Osteoblast (primary cell): Measurements from ENCODE around the gene UNC13D. TPM values are rescaled to one million over a fixed set of nuclear protein-coding genes. Genes with fewer than 3 reads are reported as not detected.

Experiments used
- DNase-seq: peaks from one replicate; pipeline ENCODE4 v3.0.0; 2011; ENCODE audit warnings: low spot score, mixed read lengths; ENCODE audit not compliant: insufficient read length; ENCODE audit errors: missing footprints
- H2AFZ ChIP-seq: 2 replicates; pipeline ENCODE4 v1.6.0; 2011; ENCODE audit warnings: mild to moderate bottlenecking, low read length
- H3K27ac ChIP-seq: 2 replicates; pipeline ENCODE4 v1.5.1; 2011; ENCODE audit warnings: mild to moderate bottlenecking, low read depth, low read length, moderate library complexity
- H3K27me3 ChIP-seq: 2 replicates; pipeline ENCODE4 v1.6.0; 2012; ENCODE audit warnings: mild to moderate bottlenecking, control low read depth, inconsistent platforms, low read length, moderate library complexity; ENCODE audit not compliant: insufficient read depth
- H3K36me3 ChIP-seq: 2 replicates; pipeline ENCODE4 v1.5.1; 2011; ENCODE audit warnings: mild to moderate bottlenecking, low read length, control low read depth, moderate library complexity; ENCODE audit not compliant: insufficient read depth
- H3K4me1 ChIP-seq: 2 replicates; pipeline ENCODE4 v1.5.1; 2011; ENCODE audit warnings: mild to moderate bottlenecking, low read length, control low read depth, moderate library complexity; ENCODE audit not compliant: insufficient read depth
- H3K4me2 ChIP-seq: 2 replicates; pipeline ENCODE4 v1.6.0; 2011; ENCODE audit warnings: mild to moderate bottlenecking, low read length; ENCODE audit not compliant: insufficient read depth
- H3K4me3 ChIP-seq: fragments of 200-600 bp; sonication (generic); 3 replicates; pipeline ENCODE4 v1.5.1; 2012; ENCODE audit warnings: mild to moderate bottlenecking, low read length, inconsistent platforms; ENCODE audit not compliant: insufficient read depth
- H3K79me2 ChIP-seq: 2 replicates; pipeline ENCODE4 v1.6.0; 2012; ENCODE audit warnings: mild to moderate bottlenecking, low read length, control low read depth, inconsistent platforms; ENCODE audit not compliant: insufficient read depth
- H3K9me3 ChIP-seq: 2 replicates; pipeline ENCODE4 v1.5.1; 2011; ENCODE audit warnings: low read depth, low read length, control low read depth
- H4K20me1 ChIP-seq: 2 replicates; pipeline ENCODE4 v1.6.0; 2012; ENCODE audit warnings: mild to moderate bottlenecking, low read length, control low read depth; ENCODE audit not compliant: insufficient read depth
- total RNA-seq: library from RNA; depleted of rRNA; stranded (reverse); fragments of >200 nt; gene quantifications from 2 replicates; pipeline ENCODE4 v1.2.3, GENCODE V29; 2012
- TF ChIP-seq, protein P1 (sequence below): IDR thresholded peaks from 2 replicates; pipeline ENCODE4 v1.5.1; 2011; ENCODE audit warnings: mild to moderate bottlenecking, low read depth, low read length, moderate library complexity; ENCODE audit errors: extremely low read depth

Gene UNC13D
- total RNA-seq, 1 donor = 1.1 TPM

DNA sequence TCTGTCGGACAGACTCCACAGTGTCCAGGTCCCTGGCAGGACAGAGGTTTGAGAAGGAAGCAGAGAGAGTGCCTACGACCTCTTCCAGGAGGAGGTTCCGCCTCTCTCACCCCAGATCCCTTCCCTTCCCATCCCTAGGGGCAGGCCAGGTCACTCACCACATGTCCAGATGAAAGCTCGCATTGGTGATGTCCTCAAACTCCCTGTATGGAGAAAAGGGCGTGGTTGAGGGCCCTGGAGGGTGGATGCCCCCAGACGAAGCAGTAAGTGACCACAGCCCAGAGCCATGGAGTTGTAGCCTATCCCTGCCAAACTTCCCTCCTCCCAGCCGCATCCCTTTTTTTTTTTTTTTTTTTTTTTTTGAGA lies 3.4 kb downstream of the UNC13D start:
- Histone ChIP-seq H4K20me1 (no peaks in the 10 kb centered on the region), H3K9me3 (no peaks in the 10 kb centered on the region), H3K4me3 (no peak overlapping the region), H2AFZ (no peak overlapping the region), H3K27ac (no peak overlapping the region), H3K4me1 (no peaks in the 10 kb centered on the region), H3K79me2 (no peaks in the 10 kb centered on the region), H3K4me2 (no peak overlapping the region), H3K36me3 (no peaks in the 10 kb centered on the region), H3K27me3 (no peaks in the 10 kb centered on the region)
- no peak for DNase-seq
- TF ChIP-seq, protein P1, sequence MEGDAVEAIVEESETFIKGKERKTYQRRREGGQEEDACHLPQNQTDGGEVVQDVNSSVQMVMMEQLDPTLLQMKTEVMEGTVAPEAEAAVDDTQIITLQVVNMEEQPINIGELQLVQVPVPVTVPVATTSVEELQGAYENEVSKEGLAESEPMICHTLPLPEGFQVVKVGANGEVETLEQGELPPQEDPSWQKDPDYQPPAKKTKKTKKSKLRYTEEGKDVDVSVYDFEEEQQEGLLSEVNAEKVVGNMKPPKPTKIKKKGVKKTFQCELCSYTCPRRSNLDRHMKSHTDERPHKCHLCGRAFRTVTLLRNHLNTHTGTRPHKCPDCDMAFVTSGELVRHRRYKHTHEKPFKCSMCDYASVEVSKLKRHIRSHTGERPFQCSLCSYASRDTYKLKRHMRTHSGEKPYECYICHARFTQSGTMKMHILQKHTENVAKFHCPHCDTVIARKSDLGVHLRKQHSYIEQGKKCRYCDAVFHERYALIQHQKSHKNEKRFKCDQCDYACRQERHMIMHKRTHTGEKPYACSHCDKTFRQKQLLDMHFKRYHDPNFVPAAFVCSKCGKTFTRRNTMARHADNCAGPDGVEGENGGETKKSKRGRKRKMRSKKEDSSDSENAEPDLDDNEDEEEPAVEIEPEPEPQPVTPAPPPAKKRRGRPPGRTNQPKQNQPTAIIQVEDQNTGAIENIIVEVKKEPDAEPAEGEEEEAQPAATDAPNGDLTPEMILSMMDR = no peak

DNA sequence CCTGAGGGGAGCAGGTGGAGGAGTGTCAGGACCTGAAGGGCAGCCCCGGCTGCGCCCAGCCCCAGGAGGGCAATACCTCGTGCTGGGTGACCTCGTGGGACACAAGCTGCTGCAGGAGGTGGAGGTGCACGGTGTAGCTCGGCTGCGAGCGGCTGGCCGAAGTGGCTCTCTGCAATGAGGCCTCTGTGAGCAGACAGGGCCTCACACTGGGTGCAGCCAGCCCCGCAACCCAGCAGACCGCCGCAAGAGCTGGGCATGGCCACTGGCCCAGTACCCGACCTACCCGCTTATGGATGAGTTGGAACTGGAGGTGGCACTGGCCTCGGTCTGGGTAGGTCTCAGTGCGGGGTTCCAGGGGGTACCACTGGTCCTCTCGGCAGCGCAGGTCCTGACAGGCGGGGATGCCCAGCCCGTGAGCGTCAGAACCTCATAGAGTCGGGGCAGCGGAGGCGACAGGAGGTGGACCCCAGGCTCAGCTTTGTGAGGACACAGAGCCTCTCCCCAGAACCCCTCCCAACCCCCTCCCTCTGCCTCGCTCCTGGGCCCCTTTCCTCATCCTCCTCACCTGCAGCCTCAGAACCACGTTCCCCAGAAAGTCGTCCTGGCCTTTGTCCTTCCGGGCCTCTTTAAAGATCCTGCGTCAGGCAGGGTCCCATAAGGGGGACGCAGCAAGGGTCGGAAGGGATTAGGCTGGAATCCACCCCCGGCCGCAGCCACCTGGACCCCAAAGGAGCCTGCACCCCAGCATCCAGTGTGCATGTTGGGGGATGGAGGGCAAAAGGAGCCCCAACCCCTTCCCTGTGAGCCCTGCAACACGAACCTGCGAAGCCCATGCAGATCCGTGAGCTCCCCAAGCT lies 4.0 kb downstream of the UNC13D start:
- no peaks in the 10 kb centered on the region for H3K79me2 ChIP-seq
- no peaks in the 10 kb centered on the region for H3K9me3 ChIP-seq
- H2AFZ ChIP-seq = no peak overlapping the region
- H3K4me3 ChIP-seq = no peak overlapping the region
- no peaks in the 10 kb centered on the region for H3K27me3 ChIP-seq
- no peak overlapping the region for H3K27ac ChIP-seq
- H3K36me3 ChIP-seq = no peaks in the 10 kb centered on the region
- no peaks in the 10 kb centered on the region for H3K4me1 ChIP-seq
- TF ChIP-seq, protein P1 = no peak
- peak; percentile 83 for DNase-seq
- H4K20me1 ChIP-seq = no peaks in the 10 kb centered on the region
- H3K4me2 ChIP-seq = no peak overlapping the region

DNA sequence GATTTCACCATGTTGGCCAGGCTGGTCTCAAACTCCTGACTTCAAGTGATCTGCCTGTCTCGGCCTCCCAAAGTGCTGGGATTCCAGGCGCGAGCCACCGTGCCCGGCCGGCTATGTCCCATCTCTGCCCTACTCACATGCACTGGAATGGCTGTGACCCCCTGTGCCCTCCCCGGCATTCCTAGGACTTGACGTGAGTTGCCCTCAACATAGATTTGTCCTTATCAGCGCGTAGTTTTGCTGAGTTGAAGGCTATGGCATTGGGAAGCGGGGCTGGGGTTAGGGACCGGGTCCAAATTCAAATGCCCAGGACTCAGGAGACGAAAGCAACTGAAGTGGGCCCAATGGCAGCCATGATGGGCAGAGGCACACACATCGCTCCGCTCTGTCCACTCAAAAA lies 5.8 kb downstream of the UNC13D start:
- no peaks in the 10 kb centered on the region for H3K9me3 ChIP-seq
- DNase-seq = no peak
- no peaks in the 10 kb centered on the region for H3K27me3 ChIP-seq
- H3K79me2 ChIP-seq = no peaks in the 10 kb centered on the region
- H3K4me1 ChIP-seq = no peaks in the 10 kb centered on the region
- no peaks in the 10 kb centered on the region for H3K36me3 ChIP-seq
- no peak overlapping the region for H3K27ac ChIP-seq
- no peak overlapping the region for H3K4me2 ChIP-seq
- H3K4me3 ChIP-seq = no peak overlapping the region
- TF ChIP-seq, protein P1 = no peak
- no peak overlapping the region for H2AFZ ChIP-seq
- no peaks in the 10 kb centered on the region for H4K20me1 ChIP-seq

DNA sequence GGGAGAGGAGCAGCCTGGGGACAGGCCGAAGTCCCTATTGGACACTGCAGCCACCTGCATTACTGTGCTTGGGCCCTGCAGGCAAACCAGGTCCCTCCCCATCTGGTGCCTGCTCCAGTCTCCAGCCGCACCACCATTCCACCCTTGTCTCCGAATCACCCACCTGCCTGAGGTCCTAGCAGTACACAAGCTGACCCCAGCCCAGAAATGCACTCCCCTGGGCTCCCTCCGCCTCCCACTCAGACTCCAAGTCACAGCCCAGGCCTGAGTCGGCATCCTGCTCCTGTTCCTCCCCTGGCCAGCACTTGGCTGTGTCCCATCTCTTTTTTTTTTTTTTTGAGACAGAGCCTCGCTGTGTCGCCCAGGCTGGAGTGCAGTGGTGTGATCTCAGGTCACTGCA lies 6.3 kb downstream of the UNC13D start:
- H3K4me1 ChIP-seq = no peaks in the 10 kb centered on the region
- no peaks in the 10 kb centered on the region for H4K20me1 ChIP-seq
- H3K79me2 ChIP-seq = no peaks in the 10 kb centered on the region
- no peaks in the 10 kb centered on the region for H3K27me3 ChIP-seq
- no peak overlapping the region for H2AFZ ChIP-seq
- H3K9me3 ChIP-seq = no peaks in the 10 kb centered on the region
- DNase-seq = peak; percentile 81
- no peaks in the 10 kb centered on the region for H3K36me3 ChIP-seq
- H3K27ac ChIP-seq = no peak overlapping the region
- TF ChIP-seq, protein P1 = no peak
- no peak overlapping the region for H3K4me2 ChIP-seq
- H3K4me3 ChIP-seq = no peak overlapping the region
